A549 (cell line): ENCODE results near the gene ANKRD63. TPM values are rescaled to one million over a fixed set of nuclear protein-coding genes. Genes with fewer than 3 reads are reported as not detected.

Source experiments
- ATAC-seq, 2 experiments: fragments of 200-7000 bp in 1 of 2; fragments of >200 bp in 1 of 2; cut with Nextera tagmentation in 1 of 2; cut with Tn5 transposase in 1 of 2; 3 replicates each; pipeline versions ENCODE4 v1.8.0 to v1.9.1; 2018 to 2020; ENCODE audit warnings: mild to moderate bottlenecking in 1 of 2, moderate library complexity in 1 of 2
- CTCF ChIA-PET: fragments of 300-600 bp; sonication (Branson Sonifier 250); formaldehyde crosslinking; extraction: SDS; loops from one replicate; lab custom pipeline; 2021; ENCODE audit warnings: antibody characterized with exemption, inconsistent platforms; lab: Yijun Ruan, JAX
- POLR2A ChIA-PET: fragments of 350-600 bp; formaldehyde crosslinking; extraction: SDS; loops from one replicate; lab custom pipeline; 2021; ENCODE audit warnings: antibody characterized with exemption, inconsistent platforms; lab: Yijun Ruan, JAX
- DNase-seq, 2 experiments: peaks; one replicate each; pipeline versions ENCODE4 v3.0.0 to v3.0.0-alpha.2; 2011 to 2016; ENCODE audit warnings: low read depth in 1 of 2, low spot score in 1 of 2
- FAIRE-seq: peaks from 2 replicates; lab custom pipeline; 2011; peaks lifted over from hg19 to GRCh38; lab: Jason Lieb, UNC
- H3K27ac ChIP-seq, 2 experiments: fragments of >200 bp; sonication (Bioruptor Twin); formaldehyde crosslinking; 3 replicates each; pipeline ENCODE4 v1.5.1; 2016 to 2017
- H3K4me1 ChIP-seq: fragments of >200 bp; sonication (Bioruptor Twin); formaldehyde crosslinking; 3 replicates; pipeline ENCODE4 v1.6.1; 2016
- H3K4me2 ChIP-seq: fragments of >200 bp; sonication (Bioruptor Twin); formaldehyde crosslinking; 3 replicates; pipeline ENCODE4 v1.6.1; 2016
- H3K4me3 ChIP-seq: fragments of >200 bp; sonication (Bioruptor Twin); formaldehyde crosslinking; 3 replicates; pipeline ENCODE4 v1.5.1; 2016
- H3K9me3 ChIP-seq: fragments of >200 bp; sonication (Bioruptor Twin); formaldehyde crosslinking; 3 replicates; pipeline ENCODE4 v1.6.1; 2016
- CBX2 ChIP-seq: fragments of 200-600 bp; sonication (generic); IDR thresholded peaks from 2 replicates; pipeline ENCODE4 v1.6.1; 2016; ENCODE audit warnings: low read depth, mild to moderate bottlenecking, borderline replicate concordance
- CBX8 ChIP-seq: fragments of 200-600 bp; sonication (generic); IDR thresholded peaks from 2 replicates; pipeline ENCODE4 v1.6.1; 2016
- EHF ChIP-seq: fragments of 250-450 bp; sonication (Bioruptor Pico); IDR thresholded peaks from 2 replicates; pipeline ENCODE4 v1.5.0; 2020; ENCODE audit warnings: mild to moderate bottlenecking
- FOSB ChIP-seq: fragments of 250-450 bp; sonication (Bioruptor Pico); IDR thresholded peaks from 2 replicates; pipeline ENCODE4 v1.5.0; 2020; ENCODE audit warnings: mild to moderate bottlenecking, moderate library complexity
- HOXA7 ChIP-seq: fragments of 250-450 bp; sonication (Bioruptor Pico); IDR thresholded peaks from 2 replicates; pipeline ENCODE4 v1.5.0; 2020; ENCODE audit warnings: mild to moderate bottlenecking, moderate library complexity
- JUN ChIP-seq, 2 experiments: fragments of >200 bp; sonication (Bioruptor Twin); formaldehyde crosslinking; IDR thresholded peaks; 2 replicates in 1 of 2; 3 replicates in 1 of 2; pipeline ENCODE4 v1.6.1; 2016 to 2017
- JUNB ChIP-seq: fragments of >200 bp; sonication (Bioruptor Twin); formaldehyde crosslinking; IDR thresholded peaks from 2 replicates; pipeline ENCODE4 v1.6.1; 2016
- KDM1A ChIP-seq: fragments of 200-600 bp; sonication (generic); IDR thresholded peaks from 2 replicates; pipeline ENCODE4 v1.6.1; 2016; ENCODE audit warnings: low read depth, mild to moderate bottlenecking
- MYC ChIP-seq: IDR thresholded peaks from 2 replicates; pipeline ENCODE4 v1.6.1; 2012; ENCODE audit warnings: mild to moderate bottlenecking, inconsistent platforms, low read length, improper control_type of control experiment, borderline replicate concordance
- NFE2L2 ChIP-seq: fragments of 150-350 bp; conservative IDR thresholded peaks from 2 replicates; pipeline ENCODE4 v1.6.1; 2014; ENCODE audit warnings: low read length
- POLR2A ChIP-seq: IDR thresholded peaks from 2 replicates; pipeline ENCODE4 v1.6.1; 2012; ENCODE audit warnings: mild to moderate bottlenecking, low read length
- POLR2AphosphoS2 ChIP-seq: conservative IDR thresholded peaks from 2 replicates; pipeline ENCODE4 v1.6.1; 2012; ENCODE audit warnings: low read length, improper control_type of control experiment, inconsistent platforms
- RAD21 ChIP-seq, 2 experiments: fragments of >200 bp in 1 of 2; sonication (Bioruptor Twin) in 1 of 2; formaldehyde crosslinking in 1 of 2; IDR thresholded peaks in 1 of 2; conservative IDR thresholded peaks in 1 of 2; 2 replicates in 1 of 2; 3 replicates in 1 of 2; pipeline ENCODE4 v1.6.1; 2012 to 2018; ENCODE audit warnings: inconsistent platforms in 1 of 2
- SMC3 ChIP-seq: fragments of >200 bp; sonication (Bioruptor Twin); formaldehyde crosslinking; IDR thresholded peaks from 3 replicates; pipeline ENCODE4 v1.6.1; 2018; ENCODE audit warnings: inconsistent platforms
- SREBF2 ChIP-seq: fragments of 450-650 bp; IDR thresholded peaks from 2 replicates; pipeline ENCODE4 v1.6.1; 2014; ENCODE audit warnings: mild to moderate bottlenecking, moderate library complexity
- TFCP2L1 ChIP-seq: fragments of 250-450 bp; sonication (Bioruptor Pico); IDR thresholded peaks from 2 replicates; pipeline ENCODE4 v1.5.0; 2021; ENCODE audit warnings: mild to moderate bottlenecking
- ZC3H11A ChIP-seq: fragments of 450-650 bp; IDR thresholded peaks from 2 replicates; pipeline ENCODE4 v1.6.1; 2014; ENCODE audit warnings: antibody characterized with exemption, mild to moderate bottlenecking
- ZFP36 ChIP-seq: fragments of 450-650 bp; IDR thresholded peaks from 2 replicates; pipeline ENCODE4 v1.6.1; 2014; ENCODE audit warnings: borderline replicate concordance; ENCODE audit not compliant: partially characterized antibody
- ZNF302 ChIP-seq: fragments of 250-450 bp; sonication (Bioruptor Pico); IDR thresholded peaks from 2 replicates; pipeline ENCODE4 v1.9.0; 2021; ENCODE audit warnings: inconsistent platforms, mild to moderate bottlenecking, moderate library complexity
- WGBS: methylation state at CpG from one replicate; pipeline ENCODE4 v1.1.6; 2017; ENCODE audit errors: missing lambda C conversion rate; 5-methylcytosine and 5-hydroxymethylcytosine counted together
- polyA plus RNA-seq, 4 experiments: library from polyadenylated mRNA; depleted of rRNA in 3 of 4; stranded (reverse); fragments of >200 nt; fragmentation: RNase III in 1 of 4; extraction: RNeasy Plus Mini Kit Qiagen cat#74134 plus additional on column Dnase treatment in 1 of 4; gene quantifications; 2 replicates in 3 of 4; 3 replicates in 1 of 4; pipeline ENCODE4 v1.2.3, GENCODE V29; 2011 to 2017
- TF ChIP-seq, protein P1 (sequence below): fragments of >200 bp; sonication (Bioruptor Twin); formaldehyde crosslinking; IDR thresholded peaks from 3 replicates; pipeline ENCODE4 v1.5.1; 2016
- TF ChIP-seq, protein P2 (sequence below): fragments of 150-350 bp; IDR thresholded peaks from 2 replicates; pipeline ENCODE4 v1.6.1; 2014; ENCODE audit warnings: low read depth, mild to moderate bottlenecking, low read length
- TF ChIP-seq, protein P3 (sequence below): fragments of 250-450 bp; sonication (Bioruptor Pico); IDR thresholded peaks from 2 replicates; pipeline ENCODE4 v1.5.0; 2020; ENCODE audit warnings: low read depth, mild to moderate bottlenecking, moderate library complexity
- TF ChIP-seq, protein P4 (sequence below): fragments of 250-450 bp; sonication (Bioruptor Pico); IDR thresholded peaks from 2 replicates; pipeline ENCODE4 v1.5.0; 2021; ENCODE audit warnings: mild to moderate bottlenecking, moderate library complexity, borderline replicate concordance
- TF ChIP-seq, protein P5 (sequence below): IDR thresholded peaks from 2 replicates; pipeline ENCODE4 v1.6.1; 2012; ENCODE audit warnings: low read depth, borderline replicate concordance

ANKRD63 gene
- polyA plus RNA-seq, 2 of the 4 experiments (the other 2 are of a cell fraction) = 0.25 TPM; not detected in 1

DNA sequence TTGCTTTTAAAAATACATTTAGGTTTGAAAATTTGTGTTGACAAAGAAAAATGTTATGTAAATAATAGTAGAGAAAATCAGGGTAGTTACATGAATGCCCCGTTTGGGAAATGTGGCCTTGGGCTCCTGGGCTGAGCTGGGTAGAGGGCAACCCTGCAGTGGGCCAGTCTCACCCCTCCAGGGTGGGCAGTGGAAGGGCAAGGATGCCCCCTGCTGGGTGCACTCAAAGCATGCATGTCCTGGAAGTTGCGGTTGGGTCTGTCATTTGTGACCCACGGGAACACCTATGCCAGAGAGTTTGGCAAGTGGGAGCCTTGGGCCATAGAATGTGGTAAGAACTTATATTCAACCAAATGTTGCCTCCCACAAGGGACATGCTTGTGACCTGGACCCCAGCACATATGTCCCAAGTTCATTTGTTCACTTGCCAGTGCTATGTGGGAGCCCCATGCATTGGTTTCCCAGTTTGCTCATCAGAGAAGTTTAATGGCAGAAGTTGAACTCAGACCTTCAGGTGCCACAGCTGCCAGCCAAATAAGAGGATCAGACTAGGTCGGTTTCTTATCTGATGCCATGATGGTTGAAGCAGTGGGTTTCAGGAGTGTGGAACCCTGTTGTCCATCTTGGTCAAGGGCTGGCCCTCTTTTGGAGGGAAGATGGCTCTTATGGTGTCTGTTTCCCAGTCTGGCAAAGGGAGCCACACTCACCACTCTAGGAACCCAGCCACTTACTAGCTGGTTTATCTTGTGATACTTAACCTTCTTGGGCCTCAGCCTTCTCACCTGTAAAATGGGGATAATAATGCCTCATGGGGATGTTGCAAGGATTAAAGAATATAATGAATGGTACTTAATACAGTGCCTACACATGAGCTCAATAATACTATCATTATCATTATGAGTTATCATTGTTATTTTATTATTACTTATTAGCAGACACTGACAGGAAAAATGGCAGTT is 27.4 kb upstream of the ANKRD63 start:
- Histone ChIP-seq H3K4me1 (peaks cover 6% of the 10 kb centered on the region; the same call in 1 of the 3 replicates), H3K27ac (no peak overlapping the region), H3K4me2 (no peak overlapping the region), H3K9me3 (no peaks in the 10 kb centered on the region), H3K4me3 (no peak overlapping the region)
- CTCF ChIA-PET = interaction anchor here (0.5 to 18.2 kb wide), 23 partner anchors 9 to 434 kb away, joined by 3 to 203 read pairs (median 4); partner anchors contain the start of genes ANKRD63, CCDC9B and INAFM2
- peak; percentile 58 to 90; a peak in 4 of 6 replicates for ATAC-seq
- TF ChIP-seq SREBF2 (no peak), JUN (IDR thresholded peaks at IDR 0.05) (no peak), ZC3H11A (no peak), SMC3 (peak; percentile 70), JUNB (no peak), POLR2AphosphoS2 (no peak), FOSB (CRISPR knock-in tag) (no peak), RAD21 (conservative IDR thresholded peaks at IDR 0.05 in 1 of 2, IDR thresholded peaks at IDR 0.05 in 1 of 2) (peak; percentile 73 to 88), TFCP2L1 (CRISPR knock-in tag) (no peak), MYC (no peak), ZFP36 (no peak), CBX2 (no peak), EHF (CRISPR knock-in tag) (no peak), NFE2L2 (no peak), CBX8 (no peak), KDM1A (no peak), HOXA7 (no peak), ZNF302 (CRISPR knock-in tag) (no peak), POLR2A (no peak)
- TF ChIP-seq, protein P1, sequence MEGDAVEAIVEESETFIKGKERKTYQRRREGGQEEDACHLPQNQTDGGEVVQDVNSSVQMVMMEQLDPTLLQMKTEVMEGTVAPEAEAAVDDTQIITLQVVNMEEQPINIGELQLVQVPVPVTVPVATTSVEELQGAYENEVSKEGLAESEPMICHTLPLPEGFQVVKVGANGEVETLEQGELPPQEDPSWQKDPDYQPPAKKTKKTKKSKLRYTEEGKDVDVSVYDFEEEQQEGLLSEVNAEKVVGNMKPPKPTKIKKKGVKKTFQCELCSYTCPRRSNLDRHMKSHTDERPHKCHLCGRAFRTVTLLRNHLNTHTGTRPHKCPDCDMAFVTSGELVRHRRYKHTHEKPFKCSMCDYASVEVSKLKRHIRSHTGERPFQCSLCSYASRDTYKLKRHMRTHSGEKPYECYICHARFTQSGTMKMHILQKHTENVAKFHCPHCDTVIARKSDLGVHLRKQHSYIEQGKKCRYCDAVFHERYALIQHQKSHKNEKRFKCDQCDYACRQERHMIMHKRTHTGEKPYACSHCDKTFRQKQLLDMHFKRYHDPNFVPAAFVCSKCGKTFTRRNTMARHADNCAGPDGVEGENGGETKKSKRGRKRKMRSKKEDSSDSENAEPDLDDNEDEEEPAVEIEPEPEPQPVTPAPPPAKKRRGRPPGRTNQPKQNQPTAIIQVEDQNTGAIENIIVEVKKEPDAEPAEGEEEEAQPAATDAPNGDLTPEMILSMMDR = peak; percentile 56
- TF ChIP-seq, protein P2, sequence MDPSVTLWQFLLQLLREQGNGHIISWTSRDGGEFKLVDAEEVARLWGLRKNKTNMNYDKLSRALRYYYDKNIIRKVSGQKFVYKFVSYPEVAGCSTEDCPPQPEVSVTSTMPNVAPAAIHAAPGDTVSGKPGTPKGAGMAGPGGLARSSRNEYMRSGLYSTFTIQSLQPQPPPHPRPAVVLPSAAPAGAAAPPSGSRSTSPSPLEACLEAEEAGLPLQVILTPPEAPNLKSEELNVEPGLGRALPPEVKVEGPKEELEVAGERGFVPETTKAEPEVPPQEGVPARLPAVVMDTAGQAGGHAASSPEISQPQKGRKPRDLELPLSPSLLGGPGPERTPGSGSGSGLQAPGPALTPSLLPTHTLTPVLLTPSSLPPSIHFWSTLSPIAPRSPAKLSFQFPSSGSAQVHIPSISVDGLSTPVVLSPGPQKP = no peak
- TF ChIP-seq, protein P3, sequence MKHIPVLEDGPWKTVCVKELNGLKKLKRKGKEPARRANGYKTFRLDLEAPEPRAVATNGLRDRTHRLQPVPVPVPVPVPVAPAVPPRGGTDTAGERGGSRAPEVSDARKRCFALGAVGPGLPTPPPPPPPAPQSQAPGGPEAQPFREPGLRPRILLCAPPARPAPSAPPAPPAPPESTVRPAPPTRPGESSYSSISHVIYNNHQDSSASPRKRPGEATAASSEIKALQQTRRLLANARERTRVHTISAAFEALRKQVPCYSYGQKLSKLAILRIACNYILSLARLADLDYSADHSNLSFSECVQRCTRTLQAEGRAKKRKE (CRISPR knock-in tag) = no peak
- TF ChIP-seq, protein P4, sequence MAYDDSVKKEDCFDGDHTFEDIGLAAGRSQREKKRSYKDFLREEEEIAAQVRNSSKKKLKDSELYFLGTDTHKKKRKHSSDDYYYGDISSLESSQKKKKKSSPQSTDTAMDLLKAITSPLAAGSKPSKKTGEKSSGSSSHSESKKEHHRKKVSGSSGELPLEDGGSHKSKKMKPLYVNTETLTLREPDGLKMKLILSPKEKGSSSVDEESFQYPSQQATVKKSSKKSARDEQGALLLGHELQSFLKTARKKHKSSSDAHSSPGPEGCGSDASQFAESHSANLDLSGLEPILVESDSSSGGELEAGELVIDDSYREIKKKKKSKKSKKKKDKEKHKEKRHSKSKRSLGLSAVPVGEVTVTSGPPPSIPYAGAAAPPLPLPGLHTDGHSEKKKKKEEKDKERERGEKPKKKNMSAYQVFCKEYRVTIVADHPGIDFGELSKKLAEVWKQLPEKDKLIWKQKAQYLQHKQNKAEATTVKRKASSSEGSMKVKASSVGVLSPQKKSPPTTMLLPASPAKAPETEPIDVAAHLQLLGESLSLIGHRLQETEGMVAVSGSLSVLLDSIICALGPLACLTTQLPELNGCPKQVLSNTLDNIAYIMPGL (CRISPR knock-in tag) = no peak
- TF ChIP-seq, protein P5, sequence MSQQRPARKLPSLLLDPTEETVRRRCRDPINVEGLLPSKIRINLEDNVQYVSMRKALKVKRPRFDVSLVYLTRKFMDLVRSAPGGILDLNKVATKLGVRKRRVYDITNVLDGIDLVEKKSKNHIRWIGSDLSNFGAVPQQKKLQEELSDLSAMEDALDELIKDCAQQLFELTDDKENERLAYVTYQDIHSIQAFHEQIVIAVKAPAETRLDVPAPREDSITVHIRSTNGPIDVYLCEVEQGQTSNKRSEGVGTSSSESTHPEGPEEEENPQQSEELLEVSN = no peak
- POLR2A ChIA-PET = no interaction called here
- WGBS = 8% methylated on average over 4 of the region's 4 CpGs
- peak; percentile 45 to 51 for DNase-seq
- FAIRE-seq = no peak
